GM19240 (cell line): ENCODE data around the gene EXOC6B.

Experiments used
- DNase-seq: peaks from one replicate; pipeline ENCODE4 v3.0.0; 2011; ENCODE audit warnings: low spot score; ENCODE audit not compliant: insufficient read length

The EXOC6B gene

DNA sequence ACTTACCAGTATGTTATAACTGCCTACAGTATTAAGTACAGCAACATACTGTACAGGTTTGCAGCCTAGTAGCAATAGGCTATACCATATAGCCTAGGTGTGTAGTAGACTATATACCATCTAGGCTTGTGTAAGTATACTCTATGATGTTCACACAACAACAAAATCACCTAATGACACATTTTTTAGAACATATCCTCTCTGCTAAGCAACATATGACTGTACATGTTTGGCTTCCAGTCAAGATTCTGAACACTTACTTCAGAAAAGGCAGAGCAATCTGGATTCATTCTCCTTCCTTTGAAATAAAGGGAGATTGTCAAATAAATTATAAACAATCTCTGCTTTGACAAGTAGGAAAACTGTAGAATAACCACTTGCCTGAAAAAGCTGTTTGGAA is 81.8 kb downstream of the EXOC6B start:
- DNase-seq = no peak

DNA sequence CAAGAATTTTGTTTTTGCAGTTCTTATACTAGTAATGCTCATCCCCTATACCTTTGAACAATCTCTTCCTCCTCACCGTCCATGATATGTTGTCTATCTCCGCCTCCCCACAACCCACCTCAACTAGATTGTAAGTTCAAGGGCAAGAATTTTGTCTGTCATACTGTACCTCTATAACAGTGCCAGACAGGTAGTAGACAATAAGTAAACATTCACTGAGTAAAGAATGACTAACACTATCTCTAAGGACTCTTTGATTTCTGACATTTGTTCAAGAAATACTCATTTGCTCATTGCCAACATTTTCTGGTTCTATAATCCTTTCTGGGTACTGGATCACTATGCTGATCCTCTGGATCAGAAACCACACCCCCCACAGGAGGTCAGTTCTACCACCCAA is 82.4 kb downstream of the EXOC6B start:
- no peak for DNase-seq

DNA sequence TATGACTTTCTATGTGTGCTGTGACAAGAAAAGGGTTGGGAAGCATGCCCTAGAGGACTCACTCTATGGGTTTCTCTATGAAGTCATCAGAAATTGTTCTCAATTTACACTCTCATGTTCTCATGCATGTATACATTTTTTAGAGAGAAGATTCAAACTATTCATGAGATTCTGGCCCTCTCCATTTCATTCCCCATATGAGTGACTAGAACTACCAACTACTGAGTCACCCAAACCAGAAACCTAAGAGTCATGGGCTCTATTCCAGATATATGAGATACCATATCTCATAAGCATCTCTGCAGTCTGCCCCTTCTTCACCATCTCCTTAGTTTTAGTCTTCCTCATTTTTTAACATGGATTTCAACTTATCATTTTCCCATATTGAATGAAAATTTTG is 87.7 kb downstream of the EXOC6B start:
- DNase-seq = no peak

DNA sequence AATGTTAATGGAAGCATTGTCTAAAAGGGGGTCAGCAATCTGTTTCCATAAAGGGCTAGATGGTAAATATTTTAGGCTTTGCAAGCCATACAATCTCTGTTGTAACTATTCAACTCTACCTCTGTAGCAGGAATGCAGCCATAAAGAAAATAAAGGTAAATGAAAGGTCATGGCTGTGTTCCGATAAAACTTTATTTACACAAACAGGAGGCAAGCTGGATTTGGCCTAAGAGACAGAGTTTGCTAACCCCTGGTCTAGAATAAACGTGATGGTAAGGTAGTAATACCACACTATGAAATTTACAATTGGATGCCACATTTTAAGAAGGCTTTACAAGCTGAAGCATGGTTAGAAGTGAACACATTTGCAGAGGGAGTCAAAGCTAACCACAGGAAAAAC is 91.4 kb downstream of the EXOC6B start:
- no peak for DNase-seq

DNA sequence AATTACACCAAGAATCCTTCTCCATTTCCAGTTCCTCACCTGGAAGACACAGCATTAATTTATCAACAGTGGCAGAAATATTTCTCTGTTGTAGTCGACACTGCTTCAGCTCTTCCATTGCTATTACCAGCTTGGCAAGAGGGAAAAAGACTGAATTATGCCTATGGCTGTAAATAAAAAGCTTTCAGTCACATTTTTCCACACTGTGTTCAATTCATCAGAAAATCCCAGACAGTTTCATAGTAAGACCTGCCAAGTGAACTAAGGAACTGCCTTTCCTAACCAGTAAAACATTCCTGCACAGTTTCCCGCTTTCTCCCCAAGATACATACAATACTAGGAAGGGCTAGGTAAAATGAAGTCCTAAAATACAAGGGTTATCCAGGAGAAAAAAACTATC is 94.7 kb downstream of the EXOC6B start:
- DNase-seq = no peak

DNA sequence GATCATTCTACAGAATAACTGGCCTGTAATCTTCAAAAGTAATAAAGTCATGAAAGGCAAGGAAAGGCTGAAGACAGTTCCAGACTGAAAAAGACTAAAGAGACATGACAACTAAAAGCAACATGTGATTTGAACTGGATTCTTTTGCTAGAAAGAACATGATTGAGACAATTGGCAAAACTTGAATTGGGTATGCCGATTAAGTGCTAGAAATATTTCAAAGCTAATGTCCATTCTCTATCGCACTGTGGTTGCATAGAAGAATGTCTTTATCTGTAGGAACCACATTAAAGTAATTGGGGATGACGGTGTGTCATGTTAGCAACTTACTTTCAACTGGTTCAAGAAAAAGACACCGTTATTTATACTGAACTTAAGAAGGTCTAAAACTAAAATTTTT is 98.5 kb downstream of the EXOC6B start:
- DNase-seq = no peak

DNA sequence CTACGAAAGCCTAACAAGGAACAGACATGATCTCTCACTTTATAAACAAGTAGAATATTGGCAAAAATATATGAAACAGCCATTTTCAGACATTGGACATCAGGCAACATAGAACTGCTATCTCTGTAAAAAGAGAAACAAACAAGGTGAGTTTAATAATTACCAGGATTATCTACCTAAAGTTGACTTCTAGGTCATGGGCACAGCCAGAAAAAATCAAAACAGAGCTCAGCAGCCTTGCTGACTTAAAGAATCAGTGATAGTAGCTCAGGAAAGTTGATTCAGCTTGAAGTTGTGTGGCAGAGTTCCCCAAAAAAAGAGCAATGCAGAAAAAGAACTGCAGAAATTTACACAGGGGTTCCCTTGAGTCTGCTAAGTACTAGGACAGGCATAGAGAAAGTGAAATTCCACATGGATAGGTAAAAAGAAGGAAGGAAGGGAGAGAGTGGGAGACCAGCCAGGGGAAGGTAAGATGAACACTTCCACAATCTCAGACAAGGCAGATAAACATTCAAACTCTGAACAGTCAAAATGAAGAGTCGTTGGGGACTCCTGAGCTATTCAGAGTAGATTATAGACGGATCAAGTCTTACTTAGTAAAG is 102.0 kb downstream of the EXOC6B start:
- no peak for DNase-seq

DNA sequence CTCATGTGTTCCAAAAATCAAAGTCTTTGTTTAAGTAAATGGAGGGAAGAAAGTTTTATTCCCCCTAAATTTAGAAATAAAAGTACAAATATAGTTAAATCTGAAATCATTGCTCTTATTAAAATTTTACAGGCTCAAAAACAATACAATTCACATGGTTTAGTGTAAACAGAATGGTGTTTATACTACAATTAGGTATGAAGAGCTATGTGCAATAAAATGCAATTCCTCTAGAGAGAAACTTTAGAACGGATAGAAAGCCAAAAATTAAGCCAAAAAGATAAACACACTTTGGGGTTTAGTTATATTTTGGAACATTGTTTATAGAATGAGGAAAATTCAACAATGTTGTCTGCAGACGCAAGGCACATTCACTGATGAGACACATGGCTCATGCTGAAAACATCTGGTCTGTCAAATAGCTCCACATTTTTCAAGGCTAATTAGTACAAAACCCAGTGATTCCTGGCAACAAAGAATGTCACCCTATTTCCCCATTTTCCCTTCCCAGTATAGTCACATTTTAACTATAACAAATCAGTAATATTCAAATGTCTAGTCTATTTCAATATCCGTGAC is 103.3 kb downstream of the EXOC6B start:
- no peak for DNase-seq

DNA sequence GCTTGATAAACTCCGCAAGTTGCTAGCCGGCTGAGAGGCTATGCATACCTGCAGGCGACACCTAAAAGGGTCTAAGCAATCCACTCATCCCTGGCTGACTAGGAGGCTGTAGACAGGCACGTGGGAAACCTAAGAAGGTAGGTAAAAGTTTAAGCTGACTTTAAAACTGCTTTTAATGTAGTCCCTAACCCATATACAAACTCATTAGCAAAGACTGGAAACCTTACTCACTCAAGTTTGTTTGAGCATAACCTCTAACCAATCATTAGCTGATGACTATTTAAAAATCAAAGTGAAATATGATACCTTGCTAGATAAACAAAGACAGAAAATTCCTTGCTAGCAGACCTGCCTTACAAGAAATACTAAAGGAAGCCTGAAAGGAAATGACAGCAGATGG is 106.4 kb downstream of the EXOC6B start:
- no peak for DNase-seq

DNA sequence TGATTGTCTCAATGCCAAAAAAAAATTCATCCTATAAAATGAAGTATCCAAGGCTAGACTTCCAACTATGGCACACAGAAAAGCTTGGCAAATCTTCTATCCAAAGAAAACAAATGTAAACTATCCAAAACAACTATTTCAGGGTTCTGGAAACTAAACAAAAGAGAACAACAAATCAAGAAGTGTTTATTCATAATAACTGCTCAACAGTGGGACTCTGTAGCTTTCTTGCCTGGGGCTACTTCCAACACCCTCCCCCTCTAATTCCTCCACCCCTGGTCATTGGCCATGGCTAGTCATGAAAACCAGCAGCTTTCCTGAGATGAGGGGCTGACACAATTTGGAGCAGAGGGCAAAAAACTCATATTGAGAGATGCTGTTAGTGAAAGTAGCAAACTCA is 107.0 kb downstream of the EXOC6B start:
- no peak for DNase-seq

DNA sequence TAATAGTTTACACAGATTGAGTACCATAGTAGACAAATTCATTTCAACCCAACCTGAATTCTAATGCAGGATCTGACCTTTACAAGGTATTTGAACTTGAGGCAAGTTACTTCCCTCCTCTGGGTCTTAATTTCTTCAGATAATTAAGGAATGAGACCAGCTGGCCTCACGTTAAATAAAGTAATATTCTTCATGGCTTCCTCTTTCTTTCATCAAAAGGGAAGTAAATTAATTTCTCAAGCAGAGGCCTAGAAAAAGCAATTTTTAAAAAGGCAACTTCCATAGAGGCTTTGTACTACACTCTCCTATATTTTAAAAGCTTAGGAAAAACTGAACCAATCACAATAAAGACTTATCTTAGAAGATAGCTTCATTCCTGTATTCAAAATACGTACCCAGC is 109.2 kb downstream of the EXOC6B start:
- DNase-seq = no peak

DNA sequence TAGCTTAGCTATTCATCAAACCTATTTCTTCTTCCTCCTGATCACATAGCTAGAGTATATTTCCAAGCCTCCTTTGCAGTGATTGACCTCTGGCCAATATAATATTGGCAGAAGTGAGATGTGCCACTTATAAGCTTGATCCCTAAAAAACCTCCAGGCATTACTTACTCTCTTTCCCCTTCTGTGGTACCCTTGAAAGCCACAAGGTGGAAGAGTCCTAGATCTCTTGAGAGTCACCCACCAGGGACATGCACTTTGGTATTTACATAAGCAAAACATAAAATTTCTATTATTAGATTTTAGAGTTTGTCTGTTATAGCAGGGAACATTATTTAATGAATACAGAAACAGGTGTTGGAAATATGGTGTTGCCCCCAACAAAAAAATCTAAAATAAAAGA is 112.0 kb downstream of the EXOC6B start:
- no peak for DNase-seq

DNA sequence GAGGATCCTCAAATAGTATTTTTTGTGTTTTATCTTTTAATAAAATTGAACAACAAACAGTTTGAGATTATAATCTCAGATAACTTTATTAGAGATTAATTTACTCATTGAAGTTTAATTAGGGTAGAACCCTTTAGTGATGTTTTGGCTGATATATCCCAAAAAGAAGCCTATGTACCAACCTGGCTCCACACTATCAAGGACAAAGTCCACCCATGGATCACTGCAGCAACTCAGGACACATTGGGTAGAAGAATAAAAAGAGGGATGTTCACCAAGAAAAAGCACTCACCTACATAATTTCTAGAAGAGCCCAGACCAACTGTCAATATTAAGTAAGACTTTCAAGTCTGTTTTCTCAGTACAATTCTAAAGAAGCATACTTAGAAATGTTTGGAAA is 112.9 kb downstream of the EXOC6B start:
- DNase-seq = no peak

DNA sequence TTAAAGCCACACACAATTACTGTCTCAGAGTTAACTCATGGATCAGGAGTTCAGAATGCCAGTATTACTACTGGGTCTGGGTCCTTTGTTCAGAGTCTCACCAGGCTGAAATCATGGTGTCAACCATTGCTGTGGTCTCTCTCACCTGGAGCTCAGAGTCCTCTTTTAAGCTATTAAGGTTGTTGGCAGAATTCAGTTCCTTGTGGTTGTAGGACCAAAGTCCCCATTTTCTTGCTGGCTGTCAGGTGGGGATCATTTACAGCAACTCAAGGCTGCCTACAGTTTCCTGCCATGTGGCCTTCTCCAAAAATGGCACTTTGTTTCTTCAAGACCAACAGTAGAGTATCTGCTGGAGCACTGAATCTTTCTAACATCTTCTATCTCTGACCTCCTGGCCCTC is 113.5 kb downstream of the EXOC6B start:
- DNase-seq = no peak

DNA sequence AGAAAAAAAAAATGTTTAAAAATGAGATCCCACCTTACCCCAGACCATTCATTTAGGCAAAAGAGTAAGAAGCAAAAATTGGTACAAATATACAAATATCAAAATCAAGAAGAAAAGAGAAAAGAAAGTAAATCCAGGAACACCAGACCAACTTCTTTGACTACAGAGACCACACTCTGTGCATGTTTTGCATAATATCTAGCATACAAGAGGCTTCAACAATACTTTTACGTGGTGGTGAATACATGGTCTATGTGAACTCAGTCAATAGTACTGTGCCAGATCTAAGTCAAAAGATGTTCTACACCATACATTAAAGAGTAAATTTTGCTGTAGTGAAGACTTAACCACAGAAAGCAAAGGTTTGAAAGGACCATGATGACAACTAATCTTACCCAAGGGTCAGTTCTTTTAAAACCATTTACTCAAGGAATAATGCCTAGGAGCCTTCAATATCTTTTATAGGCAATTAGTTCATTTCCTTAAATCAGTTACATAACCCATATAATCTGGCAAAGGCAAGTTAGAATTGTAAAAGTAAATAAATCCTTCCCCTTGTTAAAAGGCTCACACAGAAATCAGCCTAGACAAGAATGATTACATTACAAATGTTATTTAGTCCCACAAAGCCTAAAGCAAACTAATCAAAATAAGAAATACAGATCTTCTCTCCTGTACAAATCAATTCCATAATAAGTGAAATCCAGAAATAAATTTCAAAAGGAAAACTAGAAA is 115.2 kb downstream of the EXOC6B start:
- DNase-seq = no peak

DNA sequence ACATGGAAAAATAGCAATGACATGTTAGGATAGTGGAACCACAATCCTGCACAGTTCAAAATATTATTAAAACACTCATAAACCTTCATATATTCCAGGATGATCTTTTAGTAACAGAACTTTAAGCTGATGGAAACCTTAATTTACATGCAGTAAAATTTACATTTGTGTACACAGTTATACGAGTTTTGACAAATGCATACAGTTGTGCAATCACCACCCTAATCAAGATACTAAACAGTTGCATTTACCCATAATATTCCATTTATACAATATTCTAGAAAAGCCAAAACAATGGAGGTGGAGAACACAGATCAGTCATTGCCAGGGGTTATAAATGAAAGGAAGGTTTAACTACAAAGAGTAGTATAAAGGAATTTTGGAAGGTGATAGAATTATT is 117.6 kb downstream of the EXOC6B start:
- no peak for DNase-seq

DNA sequence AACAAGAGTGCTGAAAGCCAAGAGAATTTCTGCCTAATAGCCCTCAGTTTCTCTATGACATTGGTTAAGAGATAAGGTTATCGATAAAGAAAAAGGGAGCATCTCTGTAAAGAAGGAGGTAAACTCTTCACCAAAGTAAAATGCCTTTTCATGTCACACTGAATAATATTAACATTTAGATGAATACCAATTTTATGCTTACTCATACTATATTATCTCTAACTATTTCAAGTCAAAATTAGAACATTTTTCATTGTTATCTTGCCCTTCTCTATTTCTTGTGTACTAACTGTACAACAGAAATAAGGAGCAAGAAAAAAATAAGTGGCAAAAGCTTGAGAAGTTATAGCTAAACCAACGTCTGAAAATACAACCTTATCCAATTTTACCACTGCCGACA is 127.5 kb downstream of the EXOC6B start:
- DNase-seq = no peak

DNA sequence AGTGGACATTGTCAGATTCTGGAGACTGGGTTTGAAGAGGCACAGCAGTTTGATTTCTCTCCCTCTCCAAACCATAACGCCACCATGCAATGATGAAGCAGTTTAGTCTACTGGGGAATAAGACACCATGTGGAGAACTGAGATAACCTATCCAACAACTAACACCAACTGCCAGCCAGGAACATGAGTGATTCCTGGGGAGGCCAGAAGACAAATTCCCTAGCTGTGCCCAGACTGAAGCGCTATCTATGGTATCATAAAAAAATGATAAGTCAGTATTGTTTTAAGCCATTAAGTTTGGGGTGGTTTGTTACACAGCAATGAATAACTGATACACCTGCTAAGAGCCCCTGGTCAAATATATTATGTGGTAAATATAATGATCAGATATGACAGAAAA is 129.3 kb downstream of the EXOC6B start:
- DNase-seq = no peak

DNA sequence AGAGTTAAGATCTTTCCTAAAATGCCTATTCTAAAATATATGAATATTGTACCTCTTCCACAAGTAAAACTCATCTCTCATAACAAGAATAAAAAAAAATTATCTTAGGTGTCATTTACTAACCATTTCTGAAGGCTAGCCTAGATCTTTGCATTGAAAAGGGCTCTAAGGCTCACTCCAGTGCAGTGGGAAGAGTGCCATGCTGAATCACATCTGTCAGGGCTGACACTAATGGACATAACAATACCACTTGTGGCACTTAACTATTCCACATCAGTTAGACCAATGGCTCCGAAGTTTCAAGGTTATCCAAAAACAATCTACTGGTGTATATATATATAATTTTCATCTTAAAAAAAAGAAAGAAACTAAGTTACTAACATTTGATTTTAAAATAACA is 130.2 kb downstream of the EXOC6B start:
- no peak for DNase-seq

DNA sequence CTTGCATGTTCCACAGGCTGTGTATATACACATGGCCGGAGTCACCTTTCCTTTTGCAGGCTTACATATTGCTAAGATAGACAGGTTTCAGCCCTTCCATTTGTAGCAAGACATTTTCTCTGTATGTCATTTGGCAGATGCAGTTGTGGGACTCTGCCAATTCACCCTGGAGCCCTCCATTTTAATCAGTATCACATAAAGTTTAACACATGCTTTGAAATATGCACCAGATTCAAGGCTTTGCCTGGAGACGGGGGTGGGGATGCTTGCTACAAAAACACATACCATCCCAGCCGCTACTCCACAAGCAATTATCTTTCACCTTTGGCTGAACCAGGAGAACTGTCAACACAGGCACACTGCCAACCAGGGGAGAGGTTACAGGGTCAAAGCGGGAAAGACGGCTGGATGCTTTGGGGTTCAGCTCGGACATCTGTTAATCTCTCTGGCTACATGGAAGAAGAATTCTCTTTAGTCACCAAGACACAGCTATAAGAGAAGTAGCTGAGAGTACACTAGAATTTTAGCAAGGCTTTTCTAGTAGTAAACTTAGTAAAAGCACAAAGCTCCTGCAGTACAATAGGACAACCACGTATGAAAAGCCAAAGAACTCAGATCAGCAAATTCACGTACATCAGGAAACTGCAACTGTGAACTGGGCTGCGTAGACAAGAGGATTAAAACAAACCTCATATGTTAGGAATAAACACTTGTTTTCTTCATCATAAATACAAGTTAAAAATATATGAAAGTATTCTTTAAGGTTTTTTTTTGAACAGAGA is 130.9 kb downstream of the EXOC6B start:
- DNase-seq = no peak

DNA sequence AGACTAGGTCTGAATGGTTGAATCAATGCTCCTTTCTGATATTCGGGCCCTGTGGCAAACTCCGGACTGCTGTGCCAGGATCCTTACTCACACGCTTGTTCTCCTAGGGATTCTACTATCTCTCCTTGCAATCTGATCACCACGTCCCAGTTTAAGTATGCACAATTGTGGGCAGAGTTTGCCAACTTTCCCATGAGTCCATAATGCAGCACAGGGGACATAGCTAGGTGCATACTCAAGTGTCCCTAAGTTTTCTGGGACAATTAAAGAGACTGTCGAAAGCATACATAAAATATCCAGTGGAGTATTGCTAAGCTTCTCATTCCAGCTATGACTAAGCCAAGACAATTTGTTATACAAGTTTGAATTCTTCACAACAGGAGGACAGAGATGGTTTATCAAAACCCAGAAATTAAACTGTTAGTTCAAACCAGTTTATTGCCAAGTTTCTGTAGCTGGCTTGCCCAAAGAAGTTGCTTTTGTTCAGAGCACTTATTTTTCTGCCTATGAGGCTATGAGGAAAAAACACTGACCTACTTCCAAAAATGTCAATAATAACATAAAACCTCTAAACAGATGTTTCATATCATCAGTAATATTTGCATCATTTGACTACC is 136.1 kb downstream of the EXOC6B start:
- no peak for DNase-seq

DNA sequence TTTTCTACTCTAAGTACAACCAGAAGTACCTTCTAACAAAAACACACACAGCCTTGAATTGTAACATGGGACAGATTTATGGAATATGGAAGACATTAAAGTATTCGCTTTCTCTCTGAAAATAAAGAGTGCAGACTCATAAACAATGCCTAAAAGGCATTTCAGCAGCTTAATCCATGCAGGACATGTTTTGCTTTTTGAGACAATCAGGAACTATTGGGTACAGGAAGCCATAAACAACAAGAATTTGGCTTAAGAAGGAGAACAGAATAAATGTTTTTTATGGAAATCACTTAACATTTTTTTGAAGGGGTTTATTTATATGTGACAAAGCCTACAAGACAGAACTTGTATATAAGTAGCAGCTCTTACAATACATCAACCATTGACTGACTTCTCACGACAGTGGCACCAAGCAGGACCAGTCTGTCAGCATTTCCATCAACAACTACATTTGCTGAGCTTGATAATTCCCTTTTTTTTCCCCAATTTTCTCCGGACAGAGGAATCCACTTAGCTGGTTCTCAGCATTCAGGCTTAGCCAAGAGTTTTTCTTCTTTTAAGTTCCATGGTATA is 140.1 kb downstream of the EXOC6B start:
- DNase-seq = no peak
